Lung (tissue), 16 donors: ENCODE results near the gene GMPR. TPM values are rescaled to one million over a fixed set of nuclear protein-coding genes. Genes with fewer than 3 reads are reported as not detected.

Experiments
- ATAC-seq: fragments of 200-7000 bp; cut with Tn5 transposase; one replicate; pipeline ENCODE4 v1.9.1; 2020; ENCODE audit warnings: moderate number of reproducible peaks; ENCODE audit not compliant: insufficient read depth, low FRiP score
- DNase-seq, 3 donors: peaks; one replicate each; pipeline ENCODE4 v3.0.0-alpha.2; 2013 to 2017
- H3K27ac ChIP-seq, 2 donors: one replicate each; pipeline ENCODE4 v1.5.1; 2013; ENCODE audit warnings: mild to moderate bottlenecking in 2 of 2, moderate library complexity in 2 of 2, control low read depth in 1 of 2, inconsistent platforms in 1 of 2, low read depth in 1 of 2, low read length in 1 of 2
- H3K27me3 ChIP-seq, 3 donors: one replicate each; pipeline ENCODE4 v1.5.1; 2013; ENCODE audit warnings: low read length in 2 of 3; ENCODE audit not compliant: control insufficient read depth in 3 of 3, insufficient read depth in 3 of 3
- H3K36me3 ChIP-seq, 4 donors: one replicate each; pipeline ENCODE4 v1.5.1; 2013; ENCODE audit warnings: low read length in 4 of 4, mild to moderate bottlenecking in 1 of 4, moderate library complexity in 1 of 4; ENCODE audit not compliant: control insufficient read depth in 4 of 4, insufficient read depth in 4 of 4
- H3K4me1 ChIP-seq, 5 donors: one replicate each; pipeline ENCODE4 v1.5.1; 2013; ENCODE audit warnings: low read length in 5 of 5, mild to moderate bottlenecking in 2 of 5, moderate library complexity in 1 of 5; ENCODE audit not compliant: control insufficient read depth in 5 of 5, insufficient read depth in 5 of 5
- H3K4me3 ChIP-seq: one replicate; pipeline ENCODE4 v1.5.1; 2013; ENCODE audit warnings: mild to moderate bottlenecking, control low read depth, moderate library complexity
- H3K9ac ChIP-seq, 2 donors: one replicate each; pipeline ENCODE4 v1.5.1; 2013; ENCODE audit warnings: low read length in 2 of 2, control low read depth in 1 of 2; ENCODE audit not compliant: insufficient read depth in 1 of 2
- H3K9me3 ChIP-seq, 4 donors: one replicate each; pipeline ENCODE4 v1.5.1; 2013; ENCODE audit warnings: low read length in 3 of 4, mild to moderate bottlenecking in 1 of 4, moderate library complexity in 1 of 4; ENCODE audit not compliant: control insufficient read depth in 4 of 4, insufficient read depth in 3 of 4
- WGBS, 2 donors: extraction: QIAGEN DNeasy Blood & Tissue Kit; methylation state at CpG; one replicate each; pipeline ENCODE4 v1.1.7; 2013; 5-methylcytosine and 5-hydroxymethylcytosine counted together
- long read RNA-seq, 5 donors: transcript quantifications; one replicate each; lab custom pipeline, GENCODE V29; 2026
- polyA plus RNA-seq, 2 donors: library from polyadenylated mRNA; stranded (reverse); fragments of 200-250 nt; gene quantifications; one replicate each; pipeline ENCODE4 v1.2.1, GENCODE V29; 2013
- total RNA-seq, 2 donors: library from RNA; depleted of rRNA in 1 of 2; stranded (reverse); fragments of >200 nt in 1 of 2; gene quantifications; one replicate each; pipeline ENCODE4 v1.2.1, GENCODE V29; 2014 to 2021
- TF ChIP-seq, protein P1 (sequence below): IDR thresholded peaks from 2 replicates; pipeline ENCODE4 v1.5.1; 2012; ENCODE audit warnings: mild to moderate bottlenecking; ENCODE audit errors: control extremely low read depth, extremely low read depth
- donor health status: control.
- donor health status: control.
- donor health status: Bipolar disorder and iron deficiency.
- donor health status: healthy.
- donor health status: DM: yes; HTN: yes; CAD: no.

The GMPR gene
- 10 to 100 TPM in 1 of 2 donors, 1 to 10 TPM in 1; 8.6 to 16.6 TPM for total RNA-seq
- 10 to 100 TPM in 1 of 2 donors, 1 to 10 TPM in 1; 9.5 to 16.2 TPM for polyA plus RNA-seq
- long read RNA-seq, donor 1, transcript GMPR-201 (9 exons, 1,515 nt) = major isoform, 6 of 7 reads
- long read RNA-seq, donor 1, partial matches to known transcripts = 0 of 7 reads
- long read RNA-seq, donor 1, other reads (novel, unspliced or antisense) = 0 of 7 reads
- long read RNA-seq, donor 2, partial matches to known transcripts = 0 of 1 reads
- long read RNA-seq, donor 2, other reads (novel, unspliced or antisense) = 0 of 1 reads
- long read RNA-seq, donor 3 = 0 reads
- long read RNA-seq, donor 4, partial matches to known transcripts = 0 of 3 reads
- long read RNA-seq, donor 4, other reads (novel, unspliced or antisense) = 0 of 3 reads
- long read RNA-seq, donor 5, partial matches to known transcripts = 0 of 4 reads
- long read RNA-seq, donor 5, other reads (novel, unspliced or antisense) = 0 of 4 reads

DNA sequence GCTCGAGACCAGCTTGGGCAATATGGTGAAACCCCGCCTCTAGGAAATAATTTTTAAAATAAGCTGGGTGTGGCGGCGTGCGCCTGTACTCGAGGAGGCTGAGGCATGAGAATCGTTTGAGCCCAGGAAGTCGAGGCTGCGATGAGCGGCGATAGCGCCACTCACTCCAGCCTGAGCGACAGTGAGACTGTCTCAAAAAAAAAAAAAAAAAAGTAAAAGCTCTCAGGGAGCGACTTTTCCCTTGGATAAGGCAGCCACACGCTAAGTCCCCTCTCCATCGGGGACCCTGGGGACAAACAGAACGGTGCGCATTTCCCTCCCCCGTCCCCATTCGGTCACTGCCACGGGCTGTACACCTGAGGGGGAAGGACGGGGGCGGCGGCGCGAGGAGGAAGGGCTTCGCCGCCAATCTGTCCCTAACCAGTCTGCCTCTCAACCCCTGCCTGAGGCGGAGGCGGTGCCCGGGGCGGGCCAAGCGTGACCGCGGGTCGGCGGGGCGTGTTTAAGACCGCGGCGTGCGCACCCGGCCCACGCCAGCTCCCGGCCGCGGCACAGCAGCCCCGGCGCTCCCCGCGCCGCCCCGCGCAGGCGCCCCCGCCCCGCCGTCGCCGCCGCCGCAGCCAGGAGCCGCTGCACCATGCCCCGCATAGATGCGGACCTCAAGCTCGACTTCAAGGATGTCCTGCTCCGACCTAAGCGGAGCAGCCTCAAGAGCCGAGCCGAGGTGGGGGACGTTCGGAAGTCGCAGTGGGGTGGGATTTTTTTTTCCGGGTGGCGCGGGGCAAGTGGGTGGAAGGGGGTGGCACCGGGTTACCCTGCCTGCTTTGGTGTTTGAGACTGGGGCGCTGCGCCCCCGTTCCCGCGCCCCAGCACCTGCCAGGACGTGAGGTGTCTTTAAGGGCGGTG lies at the start of gene GMPR:
Gene GMPR (plus strand): TSS at position 531 of the 906 bp plus-strand sequence. CDS start 107 bp downstream, at position 638.
- Histone ChIP-seq H3K9ac (peak within 1 kb of the TSS; percentile 32 to 79), H3K9me3 (no peaks in the 10 kb centered on the region), H3K36me3 (no peaks in the 10 kb centered on the region), H3K27me3 (no peaks in the 10 kb centered on the region), H3K4me1 (peaks cover 0 to 12% (median 7%) of the 10 kb centered on the region in 5 donors), H3K4me3 (peak within 1 kb of the TSS; percentile 59), H3K27ac (peak within 1 kb of the TSS; percentile 81 to 93)
- ATAC-seq (peak; percentile 81), DNase-seq (peak; percentile 61 to 81 (median 78))
- TF ChIP-seq, protein P1, sequence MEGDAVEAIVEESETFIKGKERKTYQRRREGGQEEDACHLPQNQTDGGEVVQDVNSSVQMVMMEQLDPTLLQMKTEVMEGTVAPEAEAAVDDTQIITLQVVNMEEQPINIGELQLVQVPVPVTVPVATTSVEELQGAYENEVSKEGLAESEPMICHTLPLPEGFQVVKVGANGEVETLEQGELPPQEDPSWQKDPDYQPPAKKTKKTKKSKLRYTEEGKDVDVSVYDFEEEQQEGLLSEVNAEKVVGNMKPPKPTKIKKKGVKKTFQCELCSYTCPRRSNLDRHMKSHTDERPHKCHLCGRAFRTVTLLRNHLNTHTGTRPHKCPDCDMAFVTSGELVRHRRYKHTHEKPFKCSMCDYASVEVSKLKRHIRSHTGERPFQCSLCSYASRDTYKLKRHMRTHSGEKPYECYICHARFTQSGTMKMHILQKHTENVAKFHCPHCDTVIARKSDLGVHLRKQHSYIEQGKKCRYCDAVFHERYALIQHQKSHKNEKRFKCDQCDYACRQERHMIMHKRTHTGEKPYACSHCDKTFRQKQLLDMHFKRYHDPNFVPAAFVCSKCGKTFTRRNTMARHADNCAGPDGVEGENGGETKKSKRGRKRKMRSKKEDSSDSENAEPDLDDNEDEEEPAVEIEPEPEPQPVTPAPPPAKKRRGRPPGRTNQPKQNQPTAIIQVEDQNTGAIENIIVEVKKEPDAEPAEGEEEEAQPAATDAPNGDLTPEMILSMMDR = no peak
- 3% methylated on average over 75 to 84 of the region's 84 CpGs for WGBS, 2 donors

DNA sequence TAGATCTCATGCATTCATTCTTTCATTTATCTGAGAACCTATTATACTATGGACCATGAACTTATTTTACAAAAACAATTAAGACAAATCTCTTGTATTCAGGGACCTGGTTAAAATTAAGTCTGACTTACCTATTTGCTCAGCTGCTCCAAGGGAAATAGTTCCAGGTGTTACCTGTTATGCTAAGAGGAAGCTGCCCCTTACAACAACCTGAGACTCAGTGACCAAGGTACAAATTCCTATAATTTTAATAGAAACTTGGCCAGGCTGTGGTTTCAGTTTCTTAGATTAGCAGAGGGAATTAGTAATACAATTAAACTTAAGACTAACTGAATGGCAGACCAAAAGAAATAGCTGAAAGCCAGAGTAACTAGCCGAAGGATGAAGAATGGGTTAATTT lies 48.2 kb upstream of the GMPR start:
- no peak for ATAC-seq
- Histone ChIP-seq H3K4me1 (peaks cover 0 to 7% (median 0%) of the 10 kb centered on the region in 5 donors), H3K9ac (no peak overlapping the region), H3K27me3 (no peaks in the 10 kb centered on the region), H3K27ac (no peak overlapping the region), H3K4me3 (no peak overlapping the region), H3K9me3 (no peaks in the 10 kb centered on the region), H3K36me3 (no peaks in the 10 kb centered on the region)
- DNase-seq = no peak
- 73 to 94% methylated on average over 1 of the region's 1 CpG for WGBS, 2 donors
- TF ChIP-seq, protein P1 = no peak

DNA sequence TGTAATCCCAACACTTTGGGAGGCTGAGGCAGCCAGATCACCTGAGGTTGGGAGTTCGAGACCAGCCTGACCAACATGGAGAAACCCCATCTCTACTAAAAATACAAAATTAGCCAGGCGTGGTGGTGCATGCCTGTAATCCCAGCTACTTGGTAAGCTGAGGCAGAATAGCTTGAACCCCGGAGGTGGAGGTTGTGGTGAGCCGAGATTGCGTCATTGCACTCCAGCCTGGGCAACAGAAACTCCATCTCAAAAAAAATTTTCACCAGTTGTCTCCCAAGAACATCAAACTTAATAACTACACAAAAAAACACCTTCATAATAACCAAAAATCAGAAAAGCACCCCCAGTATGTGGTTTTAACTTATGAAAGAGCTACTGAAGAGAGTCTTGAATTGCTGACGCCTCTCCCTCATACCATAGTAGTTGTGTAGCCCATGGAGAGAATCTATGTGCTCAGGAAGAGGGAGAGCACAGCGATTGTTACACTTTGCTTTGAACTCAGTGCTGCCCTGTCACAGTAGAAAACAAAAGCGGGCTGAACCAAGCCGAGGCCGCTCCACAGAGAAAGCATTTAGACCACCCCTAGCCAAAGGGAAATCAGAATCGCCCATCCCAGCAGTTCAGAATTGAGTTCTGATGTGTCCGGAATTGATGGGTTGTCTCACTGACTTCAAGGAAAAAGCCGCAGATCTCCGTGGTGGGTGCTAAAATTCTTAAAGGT lies 42.0 kb upstream of the GMPR start:
- WGBS, 2 donors = 88 to 92% methylated on average over 14 of the region's 14 CpGs
- Histone ChIP-seq H3K27ac (no peak overlapping the region), H3K9me3 (no peaks in the 10 kb centered on the region), H3K27me3 (no peaks in the 10 kb centered on the region), H3K4me1 (peaks cover 0 to 14% (median 9%) of the 10 kb centered on the region in 5 donors), H3K36me3 (no peaks in the 10 kb centered on the region), H3K4me3 (no peak overlapping the region), H3K9ac (no peak overlapping the region)
- no peak for DNase-seq
- TF ChIP-seq, protein P1 = no peak
- ATAC-seq = no peak
